ENCODE results near the gene PML. TPM values are rescaled to one million over a fixed set of nuclear protein-coding genes. Genes with fewer than 3 reads are reported as not detected.

The PML gene
- total and polyA plus RNA-seq, 9 of the 15 experiments (the other 6 are each of a cell fraction or from before 2014, with no cell fraction given) = 5.0 to 50.7 (median 10.1) TPM

DNA sequence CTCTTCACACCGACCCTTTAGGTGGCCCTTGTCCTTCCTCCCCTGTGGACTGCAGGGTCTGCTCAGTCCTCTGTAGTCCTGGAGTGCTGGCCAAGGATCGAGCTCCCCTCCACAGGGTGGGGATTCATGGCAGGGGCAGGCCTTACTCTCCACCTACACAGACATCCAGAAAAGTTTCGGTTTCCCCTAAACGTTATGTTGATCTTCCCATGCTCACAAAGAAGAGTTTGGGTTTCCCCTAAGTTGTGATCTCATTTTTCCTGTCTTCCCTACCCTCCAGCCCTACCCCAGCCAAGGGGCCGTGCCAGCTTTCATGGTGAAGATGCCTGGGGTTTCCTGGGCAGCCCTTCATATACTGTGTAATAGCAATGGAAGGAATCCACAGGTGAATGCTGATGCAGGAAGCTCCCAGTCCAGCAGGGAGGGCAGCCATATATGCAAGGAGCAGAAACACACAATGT is 12.7 kb upstream of the PML start:
- Histone ChIP-seq H2AFZ (ENCODE audit: low read depth, low read length) (no peak overlapping the region), H3K27me3 (ENCODE audit: control insufficient read depth in 2 of 2, insufficient read depth in 2 of 2, low read length in 2 of 2) (peaks cover 0 to 1% of the 10 kb centered on the region in 2 experiments; a peak in 2 of 5 replicates), H3K36me3 (ENCODE audit: control insufficient read depth, insufficient read depth, low read length) (no peaks in the 10 kb centered on the region), H3K9ac (ENCODE audit: insufficient read depth in 1 of 2, low read depth in 2 of 2, low read length in 2 of 2) (no peak overlapping the region), H3K4me3 (no peak overlapping the region), H3K4me2 (ENCODE audit: insufficient read depth, low read length) (no peak overlapping the region), H3K4me1 (replicated peaks in 1 of 2; ENCODE audit: control insufficient read depth in 2 of 2, insufficient read depth in 2 of 2, low read length in 2 of 2) (peaks cover 4 to 21% of the 10 kb centered on the region in 2 experiments; a peak in 4 of 5 replicates), H3K27ac (ENCODE audit: extremely low read depth, low read depth, low read length) (no peak overlapping the region), H3K79me2 (ENCODE audit: control insufficient read depth, insufficient read depth, low read length) (no peaks in the 10 kb centered on the region), H4K20me1 (replicated peaks; ENCODE audit: control insufficient read depth, insufficient read depth, low read length) (no peaks in the 10 kb centered on the region), H3K9me1 (ENCODE audit: control insufficient read depth, insufficient read depth, low read length) (no peaks in the 10 kb centered on the region), H3K9me3 (replicated peaks; ENCODE audit: control insufficient read depth, insufficient read depth, low read depth, low read length) (no peaks in the 10 kb centered on the region)
- 22% methylated on average over 5 of the region's 5 CpGs for WGBS (ENCODE audit: insufficient coverage, low coverage, missing lambda C conversion rate)
- intact Hi-C loops (cut with micrococcal nuclease) (no loop called here), in situ Hi-C loops (cut with MboI) (no loop called here)
- FAIRE-seq (no peak), DNase-seq (ENCODE audit: extremely low read depth in 1 of 4, low spot score in 3 of 4) (no peak), ATAC-seq (peak; percentile 22; the same call in 1 of the 3 replicates)
- BruUV-seq (replicated peaks) = no TSS peak
- ChIA-PET CTCF (ENCODE audit: low intra/inter-chr PET ratio) (no interaction called here), POLR2A (interaction anchor here (0.6 kb wide), 1 partner anchor 342 kb away, joined by 3 read pairs; no protein-coding TSS in a partner anchor)
- TF ChIP-seq, protein P1, sequence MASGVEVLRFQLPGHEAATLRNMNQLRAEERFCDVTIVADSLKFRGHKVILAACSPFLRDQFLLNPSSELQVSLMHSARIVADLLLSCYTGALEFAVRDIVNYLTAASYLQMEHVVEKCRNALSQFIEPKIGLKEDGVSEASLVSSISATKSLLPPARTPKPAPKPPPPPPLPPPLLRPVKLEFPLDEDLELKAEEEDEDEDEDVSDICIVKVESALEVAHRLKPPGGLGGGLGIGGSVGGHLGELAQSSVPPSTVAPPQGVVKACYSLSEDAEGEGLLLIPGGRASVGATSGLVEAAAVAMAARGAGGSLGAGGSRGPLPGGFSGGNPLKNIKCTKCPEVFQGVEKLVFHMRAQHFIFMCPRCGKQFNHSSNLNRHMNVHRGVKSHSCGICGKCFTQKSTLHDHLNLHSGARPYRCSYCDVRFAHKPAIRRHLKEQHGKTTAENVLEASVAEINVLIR (CRISPR knock-in tag; IDR thresholded peaks at IDR 0.05) = no peak
- no peak for TF ChIP-seq ZNF347 (CRISPR knock-in tag; IDR thresholded peaks at IDR 0.05; ENCODE audit: low read depth)
- TF ChIP-seq KAT7 (CRISPR knock-in tag; IDR thresholded peaks at IDR 0.05; ENCODE audit: borderline replicate concordance) = no peak
- no peak for TF ChIP-seq PTRF (tag; IDR thresholded peaks at IDR 0.05)
- no peak for TF ChIP-seq RBM34 (IDR thresholded peaks at IDR 0.05; ENCODE audit: borderline replicate concordance, insufficient read depth, low read length)
- TF ChIP-seq ZNF197 (CRISPR knock-in tag; IDR thresholded peaks at IDR 0.05; ENCODE audit: low read depth) = no peak
- no peak for TF ChIP-seq ZNF780A (CRISPR knock-in tag; IDR thresholded peaks at IDR 0.05)
- TF ChIP-seq, protein P2, sequence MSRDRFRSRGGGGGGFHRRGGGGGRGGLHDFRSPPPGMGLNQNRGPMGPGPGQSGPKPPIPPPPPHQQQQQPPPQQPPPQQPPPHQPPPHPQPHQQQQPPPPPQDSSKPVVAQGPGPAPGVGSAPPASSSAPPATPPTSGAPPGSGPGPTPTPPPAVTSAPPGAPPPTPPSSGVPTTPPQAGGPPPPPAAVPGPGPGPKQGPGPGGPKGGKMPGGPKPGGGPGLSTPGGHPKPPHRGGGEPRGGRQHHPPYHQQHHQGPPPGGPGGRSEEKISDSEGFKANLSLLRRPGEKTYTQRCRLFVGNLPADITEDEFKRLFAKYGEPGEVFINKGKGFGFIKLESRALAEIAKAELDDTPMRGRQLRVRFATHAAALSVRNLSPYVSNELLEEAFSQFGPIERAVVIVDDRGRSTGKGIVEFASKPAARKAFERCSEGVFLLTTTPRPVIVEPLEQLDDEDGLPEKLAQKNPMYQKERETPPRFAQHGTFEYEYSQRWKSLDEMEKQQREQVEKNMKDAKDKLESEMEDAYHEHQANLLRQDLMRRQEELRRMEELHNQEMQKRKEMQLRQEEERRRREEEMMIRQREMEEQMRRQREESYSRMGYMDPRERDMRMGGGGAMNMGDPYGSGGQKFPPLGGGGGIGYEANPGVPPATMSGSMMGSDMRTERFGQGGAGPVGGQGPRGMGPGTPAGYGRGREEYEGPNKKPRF (IDR thresholded peaks at IDR 0.05; ENCODE audit: low read depth, low read length) = no peak
- TF ChIP-seq TFAM (CRISPR knock-in tag; conservative IDR thresholded peaks at IDR 0.05) = no peak
- TF ChIP-seq ELF2 (CRISPR knock-in tag; IDR thresholded peaks at IDR 0.05) = no peak
- TF ChIP-seq YY1 (IDR thresholded peaks at IDR 0.05; ENCODE audit: borderline replicate concordance in 1 of 3, control insufficient read depth in 1 of 3, extremely low read depth in 1 of 3, insufficient read depth in 3 of 3, insufficient read length in 1 of 3, insufficient replicate concordance in 2 of 3, low read depth in 1 of 3, low read length in 2 of 3) = no peak

All from K562 (cell line).